Measurements from ENCODE around the gene TFAP2D.

Gene TFAP2D

GRCh38 chr6:50681213-50681824 lies 32.0 kb upstream of the TFAP2D start:
- no peaks in the 10 kb centered on the region for H3K4me1 ChIP-seq (ENCODE audit: insufficient read depth, low read length, severe bottlenecking)
- H3K27ac ChIP-seq (ENCODE audit: low read depth, low read length, poor library complexity, severe bottlenecking): no peak overlapping the region
- H3K9me2 ChIP-seq (ENCODE audit: low read depth, low read length): no peaks in the 10 kb centered on the region
- no peaks in the 10 kb centered on the region for H3K79me2 ChIP-seq (ENCODE audit: insufficient read depth, low read length)
- no peaks in the 10 kb centered on the region for H3K9me3 ChIP-seq (ENCODE audit: low read length)
- no peak for TF ChIP-seq EZH2 (IDR thresholded peaks at IDR 0.05; ENCODE audit: borderline replicate concordance, low read length)
- TF ChIP-seq, protein P1, sequence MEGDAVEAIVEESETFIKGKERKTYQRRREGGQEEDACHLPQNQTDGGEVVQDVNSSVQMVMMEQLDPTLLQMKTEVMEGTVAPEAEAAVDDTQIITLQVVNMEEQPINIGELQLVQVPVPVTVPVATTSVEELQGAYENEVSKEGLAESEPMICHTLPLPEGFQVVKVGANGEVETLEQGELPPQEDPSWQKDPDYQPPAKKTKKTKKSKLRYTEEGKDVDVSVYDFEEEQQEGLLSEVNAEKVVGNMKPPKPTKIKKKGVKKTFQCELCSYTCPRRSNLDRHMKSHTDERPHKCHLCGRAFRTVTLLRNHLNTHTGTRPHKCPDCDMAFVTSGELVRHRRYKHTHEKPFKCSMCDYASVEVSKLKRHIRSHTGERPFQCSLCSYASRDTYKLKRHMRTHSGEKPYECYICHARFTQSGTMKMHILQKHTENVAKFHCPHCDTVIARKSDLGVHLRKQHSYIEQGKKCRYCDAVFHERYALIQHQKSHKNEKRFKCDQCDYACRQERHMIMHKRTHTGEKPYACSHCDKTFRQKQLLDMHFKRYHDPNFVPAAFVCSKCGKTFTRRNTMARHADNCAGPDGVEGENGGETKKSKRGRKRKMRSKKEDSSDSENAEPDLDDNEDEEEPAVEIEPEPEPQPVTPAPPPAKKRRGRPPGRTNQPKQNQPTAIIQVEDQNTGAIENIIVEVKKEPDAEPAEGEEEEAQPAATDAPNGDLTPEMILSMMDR (IDR thresholded peaks at IDR 0.05; ENCODE audit: low read length): no peak
- H3K36me3 ChIP-seq (ENCODE audit: insufficient read depth, low read length): no peaks in the 10 kb centered on the region
- H4K20me1 ChIP-seq (ENCODE audit: insufficient read depth, low read length): no peaks in the 10 kb centered on the region
- H3K27me3 ChIP-seq (ENCODE audit: insufficient read depth, low read length): no peaks in the 10 kb centered on the region
- no peak overlapping the region for H3K4me3 ChIP-seq (ENCODE audit: low read depth, low read length, poor library complexity, severe bottlenecking)
- no peaks in the 10 kb centered on the region for H3F3A ChIP-seq (ENCODE audit: insufficient read depth, low read length)
- H2AFZ ChIP-seq (ENCODE audit: low read length): no peak overlapping the region
- no peak overlapping the region for H3K9ac ChIP-seq (ENCODE audit: low read length)
- H3K4me2 ChIP-seq (ENCODE audit: low read length): no peak overlapping the region

DNA sequence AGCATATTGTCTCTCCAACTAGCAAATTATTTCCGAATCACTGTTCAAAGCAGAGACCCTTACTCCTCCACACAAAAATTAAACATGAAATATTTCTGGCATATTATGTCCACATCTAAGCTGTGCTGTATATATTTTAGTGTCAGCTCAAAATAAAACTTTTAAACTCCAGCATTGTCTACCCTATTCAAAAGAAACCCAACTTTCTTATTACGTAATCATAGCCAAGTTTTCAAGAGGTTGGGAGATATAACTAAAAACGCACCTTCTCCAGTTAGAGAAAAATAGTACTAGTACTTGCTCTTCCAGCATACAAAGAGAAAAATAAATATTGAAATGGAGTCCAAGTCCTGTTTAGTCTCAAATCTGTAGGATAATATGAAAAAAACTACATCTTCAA lies 24.1 kb upstream of the TFAP2D start:
- H3K27ac ChIP-seq (ENCODE audit: low read depth, low read length, poor library complexity, severe bottlenecking): no peak overlapping the region
- H3K27me3 ChIP-seq (ENCODE audit: insufficient read depth, low read length): no peaks in the 10 kb centered on the region
- no peaks in the 10 kb centered on the region for H3K36me3 ChIP-seq (ENCODE audit: insufficient read depth, low read length)
- H4K20me1 ChIP-seq (ENCODE audit: insufficient read depth, low read length): no peaks in the 10 kb centered on the region
- H3F3A ChIP-seq (ENCODE audit: insufficient read depth, low read length): no peaks in the 10 kb centered on the region
- no peaks in the 10 kb centered on the region for H3K4me1 ChIP-seq (ENCODE audit: insufficient read depth, low read length, severe bottlenecking)
- no peaks in the 10 kb centered on the region for H3K9me2 ChIP-seq (ENCODE audit: low read depth, low read length)
- no peak overlapping the region for H2AFZ ChIP-seq (ENCODE audit: low read length)
- no peak overlapping the region for H3K4me2 ChIP-seq (ENCODE audit: low read length)
- H3K9ac ChIP-seq (ENCODE audit: low read length): no peak overlapping the region
- no peak overlapping the region for H3K4me3 ChIP-seq (ENCODE audit: low read depth, low read length, poor library complexity, severe bottlenecking)
- no peaks in the 10 kb centered on the region for H3K9me3 ChIP-seq (ENCODE audit: low read length)
- H3K79me2 ChIP-seq (ENCODE audit: insufficient read depth, low read length): no peaks in the 10 kb centered on the region
- TF ChIP-seq, protein P1 (IDR thresholded peaks at IDR 0.05; ENCODE audit: low read length): no peak
- TF ChIP-seq EZH2 (IDR thresholded peaks at IDR 0.05; ENCODE audit: borderline replicate concordance, low read length): no peak

- Histone ChIP-seq H2AFZ (ENCODE audit: low read length) (no peak overlapping the region), H3K9me2 (ENCODE audit: low read depth, low read length) (no peaks in the 10 kb centered on the region), H3K27ac (ENCODE audit: low read depth, low read length, poor library complexity, severe bottlenecking) (no peak overlapping the region), H3K79me2 (ENCODE audit: insufficient read depth, low read length) (no peaks in the 10 kb centered on the region), H3K27me3 (ENCODE audit: insufficient read depth, low read length) (no peaks in the 10 kb centered on the region), H3K4me2 (ENCODE audit: low read length) (no peak overlapping the region), H3F3A (ENCODE audit: insufficient read depth, low read length) (no peaks in the 10 kb centered on the region), H3K9me3 (ENCODE audit: low read length) (no peaks in the 10 kb centered on the region), H3K9ac (ENCODE audit: low read length) (no peak overlapping the region), H4K20me1 (ENCODE audit: insufficient read depth, low read length) (no peaks in the 10 kb centered on the region), H3K4me3 (ENCODE audit: low read depth, low read length, poor library complexity, severe bottlenecking) (no peak overlapping the region), H3K36me3 (ENCODE audit: insufficient read depth, low read length) (no peaks in the 10 kb centered on the region), H3K4me1 (ENCODE audit: insufficient read depth, low read length, severe bottlenecking) (no peaks in the 10 kb centered on the region)
- TF ChIP-seq, protein P1 (IDR thresholded peaks at IDR 0.05; ENCODE audit: low read length): no peak
- no peak for TF ChIP-seq EZH2 (IDR thresholded peaks at IDR 0.05; ENCODE audit: borderline replicate concordance, low read length)
Observed at GRCh38 chr6:50691814-50692495, 21.4 kb upstream of the TFAP2D start.

Measured in OCI-LY1 (cell line).